ENCODE results near the gene RCBTB2. TPM values are rescaled to one million over a fixed set of nuclear protein-coding genes. Genes with fewer than 3 reads are reported as not detected.

The RCBTB2 gene
- total RNA-seq, 1 experiment from 2014 or later: 11.7 TPM

GRCh38 chr13:48559638-48560320 is 26.9 kb upstream of the RCBTB2 start:
- no peak overlapping the region for H3K27ac ChIP-seq (ENCODE audit: insufficient read length, low read depth, low read length)
- no peak overlapping the region for H3K4ac ChIP-seq (ENCODE audit: low read depth, low read length)
- H3K79me1 ChIP-seq (ENCODE audit: insufficient read depth, low read depth, low read length, poor library complexity, severe bottlenecking): no peaks in the 10 kb centered on the region
- no peaks in the 10 kb centered on the region for H3K27me3 Mint-ChIP-seq (ENCODE audit: low read depth)
- peaks cover 4% of the 10 kb centered on the region in 2 experiments; a peak in 2 of 4 replicates for H3K4me1 Mint-ChIP-seq
- H3K4me2 ChIP-seq (ENCODE audit: insufficient read depth, insufficient read length, low read length): no peak overlapping the region
- no peak overlapping the region for H3K56ac ChIP-seq (ENCODE audit: insufficient read length, low read depth, low read length)
- H3K4me3 Mint-ChIP-seq: no peak overlapping the region
- no peak overlapping the region for H3T11ph ChIP-seq (ENCODE audit: low read length)
- H3K27ac Mint-ChIP-seq: no peak overlapping the region
- no peak overlapping the region for H4K8ac ChIP-seq (replicated peaks; ENCODE audit: insufficient read length, low read depth, low read length)
- no peak overlapping the region for H2BK5ac ChIP-seq (ENCODE audit: insufficient read length, low read length)
- no peak overlapping the region for H3K23ac ChIP-seq (ENCODE audit: insufficient read length, low read depth, low read length)
- H3K36me3 Mint-ChIP-seq (ENCODE audit: insufficient read depth in 1 of 3, low read depth in 3 of 3): peaks cover 2 to 10% (median 2%) of the 10 kb centered on the region in 3 experiments; a peak in 5 of 7 replicates
- no peak for TF ChIP-seq CTCF (conservative IDR thresholded peaks at IDR 0.05)
- H3K23me2 ChIP-seq (ENCODE audit: insufficient read length, low read depth, low read length, poor library complexity, severe bottlenecking): no peaks in the 10 kb centered on the region
- no peaks in the 10 kb centered on the region for H3K4me1 ChIP-seq (ENCODE audit: insufficient read depth, low read length)
- no peaks in the 10 kb centered on the region for H3K79me2 ChIP-seq (ENCODE audit: insufficient read depth, low read length)
- no peak overlapping the region for H2AK5ac ChIP-seq (ENCODE audit: insufficient read length, low read length)
- no peak for DNase-seq
- no peak overlapping the region for H4K5ac ChIP-seq (ENCODE audit: insufficient read length, low read depth, low read length)
- no peak overlapping the region for H4K91ac ChIP-seq (ENCODE audit: insufficient read length, low read depth, low read length)
- H3K14ac ChIP-seq (ENCODE audit: insufficient read depth, low read length): no peak overlapping the region
- no peak overlapping the region for H2BK120ac ChIP-seq (ENCODE audit: low read depth, low read length, poor library complexity, severe bottlenecking)
- peaks cover 11% of the 10 kb centered on the region in 2 experiments for H3K9me3 Mint-ChIP-seq
- H3K27me3 ChIP-seq (ENCODE audit: insufficient read depth, low read length): no peaks in the 10 kb centered on the region
- no peak overlapping the region for H2BK20ac ChIP-seq (ENCODE audit: low read depth, low read length, poor library complexity, severe bottlenecking)
- no peak overlapping the region for H2AFZ ChIP-seq (ENCODE audit: low read length)
- no peaks in the 10 kb centered on the region for H3K9me3 ChIP-seq (ENCODE audit: control insufficient read depth, low read depth, low read length)
- H2BK15ac ChIP-seq (ENCODE audit: low read depth, low read length): no peak overlapping the region
- no peak overlapping the region for H2BK12ac ChIP-seq (ENCODE audit: insufficient read length, low read depth, low read length)
- no peaks in the 10 kb centered on the region for H4K20me1 ChIP-seq (ENCODE audit: control insufficient read depth, insufficient read depth, insufficient read length)
- H3K18ac ChIP-seq (ENCODE audit: insufficient read length, low read depth, low read length): no peak overlapping the region
- no peak overlapping the region for H3K9ac ChIP-seq (ENCODE audit: extremely low read depth, insufficient read length, low read length)
- no CpG with 5 or more reads among the region's 5 CpGs for WGBS (ENCODE audit: extremely low coverage, insufficient read length, low lambda C conversion rate)

Measured in H9 (cell line).